NCI-H2227 treated with DMSO at 0.1 percent for 48 hours (cell line): ENCODE data around the gene RPL10.
"Not testable (repeated sequence)": the region's sequence is repeated elsewhere in the genome, so short reads cannot be mapped to it uniquely, and the experiment has no call there.

ENCODE experiments used
- DNase-seq: peaks from one replicate; lab custom pipeline; 2025; lab: John Stamatoyannopoulos, UW

Gene RPL10

GRCh38 chrX:154378059-154378798, 19.9 kb upstream of the RPL10 start:
- no peak for DNase-seq

DNA sequence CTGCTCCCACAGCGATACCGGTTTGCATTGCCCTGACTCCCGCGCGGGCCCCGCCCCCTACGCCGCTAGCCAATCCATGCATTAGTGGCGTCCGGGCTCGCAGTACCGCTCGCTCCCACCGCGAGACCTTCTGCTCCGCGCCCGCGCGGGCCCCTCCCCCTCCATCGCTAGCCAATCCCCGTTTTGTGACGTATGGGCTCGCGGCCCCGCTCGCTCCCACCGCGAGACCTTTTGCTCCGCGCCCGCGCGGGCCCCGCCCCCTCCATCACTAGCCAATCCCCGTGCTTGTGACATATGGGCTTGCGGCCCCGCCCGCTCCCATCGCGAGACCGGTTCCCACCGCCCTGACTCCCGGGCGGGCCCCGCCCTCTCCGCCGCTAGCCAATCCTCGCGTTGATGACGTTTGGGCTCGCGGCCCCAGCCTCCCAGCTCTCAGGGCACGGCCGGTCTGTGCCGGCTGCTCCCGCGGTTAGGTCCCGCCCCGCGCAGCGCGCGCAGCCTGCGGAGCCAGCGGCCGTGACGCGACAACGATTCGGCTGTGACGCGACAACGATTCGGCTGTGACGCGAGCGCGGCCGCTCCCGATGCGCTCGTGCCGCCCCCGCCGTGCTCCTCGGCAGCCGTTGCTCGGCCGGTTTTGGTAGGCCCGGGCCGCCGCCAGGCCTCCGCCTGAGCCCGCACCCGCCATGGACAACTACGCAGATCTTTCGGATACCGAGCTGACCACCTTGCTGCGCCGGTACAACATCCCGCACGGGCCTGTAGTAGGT, 19.2 kb upstream of the RPL10 start, which contains the start of gene EMD:
EMD (plus strand) TSS at position 497 of the 770 bp plus-strand sequence; CDS start at position 687, 190 bp downstream.
- DNase-seq: peak; percentile 100

DNA sequence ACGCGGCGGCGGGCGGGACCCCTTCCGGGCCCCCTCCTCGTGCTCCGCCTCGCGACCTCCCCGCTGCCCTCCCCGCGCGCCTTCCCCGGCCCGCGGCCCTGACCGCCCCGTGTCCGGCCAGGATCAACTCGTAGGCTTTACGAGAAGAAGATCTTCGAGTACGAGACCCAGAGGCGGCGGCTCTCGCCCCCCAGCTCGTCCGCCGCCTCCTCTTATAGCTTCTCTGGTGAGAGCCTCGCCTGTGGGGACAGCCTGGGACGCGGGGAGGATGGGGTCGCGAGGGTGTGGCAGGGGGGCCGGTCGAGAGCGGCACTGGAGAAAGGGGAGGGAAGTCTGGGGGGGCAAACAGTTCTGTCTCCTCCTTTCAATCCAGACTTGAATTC, 18.6 kb upstream of the RPL10 start:
- no peak for DNase-seq

DNA sequence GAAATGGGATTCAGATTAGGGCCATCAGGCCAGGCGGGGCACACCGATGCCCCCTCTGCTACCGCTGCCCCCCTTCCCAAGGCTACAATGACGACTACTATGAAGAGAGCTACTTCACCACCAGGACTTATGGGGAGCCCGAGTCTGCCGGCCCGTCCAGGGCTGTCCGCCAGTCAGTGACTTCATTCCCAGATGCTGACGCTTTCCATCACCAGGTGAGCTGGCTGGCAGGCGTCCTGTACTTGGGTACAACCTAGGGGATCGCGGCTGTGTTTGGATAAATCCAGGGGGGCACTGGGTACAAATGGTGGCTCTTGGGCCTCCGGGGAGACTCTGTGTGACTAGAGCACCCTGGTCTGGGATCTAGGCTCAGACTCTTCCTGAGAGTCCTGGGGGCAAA, 18.0 kb upstream of the RPL10 start:
- DNase-seq: no peak

- DNase-seq: no peak
Measured at GRCh38 chrX:154380787-154381186, 17.4 kb upstream of the RPL10 start.

DNA sequence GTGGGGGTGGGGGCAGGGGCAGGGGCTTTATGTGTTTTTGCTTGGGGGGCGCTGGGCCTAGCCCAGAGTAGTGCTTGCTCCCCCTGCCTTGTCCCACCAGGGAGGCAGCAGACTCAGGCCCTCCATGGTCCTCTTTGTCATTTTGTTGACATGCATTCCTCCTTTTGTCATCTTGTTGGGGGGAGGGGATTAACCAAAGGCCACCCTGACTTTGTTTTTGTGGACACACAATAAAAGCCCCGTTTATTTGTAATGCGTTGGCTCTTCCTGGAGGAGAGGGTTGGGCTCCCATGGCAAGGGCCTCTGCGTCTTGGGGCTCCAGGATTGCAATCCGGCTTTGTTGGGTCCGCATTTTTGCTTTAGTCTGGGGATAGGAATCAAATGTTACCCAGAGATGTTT, 16.9 kb upstream of the RPL10 start:
- DNase-seq: no peak

DNA sequence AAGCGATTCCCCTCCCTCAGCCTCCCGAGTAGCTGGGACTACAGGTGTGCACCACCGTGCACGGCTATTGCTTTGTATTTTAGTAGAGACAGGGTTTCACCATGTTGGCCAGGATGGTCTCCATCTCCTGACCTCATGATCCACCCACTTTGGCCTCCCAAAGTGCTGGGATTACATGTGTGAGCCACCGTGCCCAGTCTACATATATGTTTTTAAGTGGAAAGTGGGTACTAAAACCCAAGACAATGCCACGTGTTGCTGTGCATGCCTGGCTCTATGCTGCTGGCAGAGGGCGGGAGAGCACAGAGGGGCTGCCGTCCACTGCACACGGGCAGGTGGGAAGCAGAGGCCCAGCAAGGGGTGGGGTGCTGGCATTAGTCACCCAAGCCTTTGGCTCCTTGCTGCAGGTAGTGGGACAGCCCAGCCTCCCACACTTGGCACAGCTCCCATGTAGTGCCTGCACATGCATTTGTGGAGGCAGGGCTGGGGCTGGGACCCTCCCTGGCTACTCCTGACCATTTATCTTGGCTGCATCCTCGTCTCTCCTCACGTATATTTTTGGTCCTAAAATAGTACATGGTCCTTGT, 15.6 kb upstream of the RPL10 start:
- no peak for DNase-seq

DNA sequence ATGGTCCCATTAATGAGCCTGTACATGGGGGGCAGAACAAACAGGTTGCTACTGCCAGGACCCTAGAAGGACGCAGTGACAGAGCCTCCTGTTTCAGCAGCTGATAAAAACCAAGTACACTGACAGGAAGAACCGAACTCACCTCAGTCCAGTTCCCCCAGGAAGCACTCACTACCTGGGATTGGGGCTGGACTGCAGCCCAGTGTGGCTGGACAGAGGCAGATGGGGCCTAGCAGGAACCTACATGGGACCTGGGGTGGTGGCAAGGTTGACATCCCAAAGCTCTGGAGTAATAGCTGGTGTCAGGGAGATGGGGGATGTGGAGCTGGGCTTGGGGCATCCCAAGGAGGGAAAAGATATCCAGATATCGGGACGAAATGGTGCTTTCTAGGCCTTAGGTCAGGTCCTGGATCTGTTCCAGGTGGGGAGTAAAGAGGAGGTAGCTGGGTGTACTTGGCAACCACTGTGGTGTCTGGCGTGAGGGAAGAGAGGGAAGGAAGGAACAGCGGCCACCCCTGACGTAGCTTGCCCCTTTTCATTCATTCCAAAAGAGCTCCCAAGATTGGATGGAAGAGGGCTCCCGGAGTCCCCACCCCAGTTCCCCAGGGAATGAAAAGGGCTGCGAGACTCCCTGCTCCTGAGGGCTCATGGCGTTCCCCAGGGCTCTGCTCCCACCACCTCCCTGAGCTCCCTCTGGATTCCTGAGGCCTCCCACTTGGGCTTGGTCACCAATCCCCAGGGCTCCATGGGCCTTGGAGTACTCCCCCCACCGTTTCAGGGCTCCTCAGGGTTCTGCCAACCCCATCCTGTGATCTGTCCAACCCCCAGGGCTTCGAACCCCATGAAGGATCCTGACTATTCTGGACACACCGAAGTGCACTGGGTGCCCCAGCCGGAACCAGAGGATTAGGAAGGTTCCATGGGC, 14.6 kb upstream of the RPL10 start:
- no peak for DNase-seq

GRCh38 chrX:154384284-154384892, 13.8 kb upstream of the RPL10 start:
- DNase-seq: no peak

DNA sequence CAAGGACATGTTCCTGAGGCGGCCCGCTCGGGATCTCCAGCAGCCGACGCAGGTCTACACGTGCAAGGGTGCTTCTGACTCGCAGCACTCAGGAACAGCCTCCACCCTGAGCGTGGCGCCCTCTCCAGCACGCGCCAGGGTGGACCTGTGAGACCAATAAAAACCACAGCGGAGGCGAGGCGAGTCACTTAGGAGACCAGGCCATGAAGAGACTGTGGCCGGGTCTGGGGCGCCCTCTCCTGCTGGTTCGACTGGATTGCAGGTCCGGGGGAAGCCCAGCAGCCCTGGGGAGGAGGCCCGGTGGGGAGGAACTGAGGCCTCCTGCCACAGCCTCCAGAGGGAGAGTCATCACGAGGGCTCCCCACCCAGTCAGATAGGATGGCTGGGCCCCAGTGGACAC, 10.1 kb upstream of the RPL10 start:
- not testable (repeated sequence) for DNase-seq

GRCh38 chrX:154388649-154389048, 9.5 kb upstream of the RPL10 start:
- not testable (repeated sequence) for DNase-seq

DNA sequence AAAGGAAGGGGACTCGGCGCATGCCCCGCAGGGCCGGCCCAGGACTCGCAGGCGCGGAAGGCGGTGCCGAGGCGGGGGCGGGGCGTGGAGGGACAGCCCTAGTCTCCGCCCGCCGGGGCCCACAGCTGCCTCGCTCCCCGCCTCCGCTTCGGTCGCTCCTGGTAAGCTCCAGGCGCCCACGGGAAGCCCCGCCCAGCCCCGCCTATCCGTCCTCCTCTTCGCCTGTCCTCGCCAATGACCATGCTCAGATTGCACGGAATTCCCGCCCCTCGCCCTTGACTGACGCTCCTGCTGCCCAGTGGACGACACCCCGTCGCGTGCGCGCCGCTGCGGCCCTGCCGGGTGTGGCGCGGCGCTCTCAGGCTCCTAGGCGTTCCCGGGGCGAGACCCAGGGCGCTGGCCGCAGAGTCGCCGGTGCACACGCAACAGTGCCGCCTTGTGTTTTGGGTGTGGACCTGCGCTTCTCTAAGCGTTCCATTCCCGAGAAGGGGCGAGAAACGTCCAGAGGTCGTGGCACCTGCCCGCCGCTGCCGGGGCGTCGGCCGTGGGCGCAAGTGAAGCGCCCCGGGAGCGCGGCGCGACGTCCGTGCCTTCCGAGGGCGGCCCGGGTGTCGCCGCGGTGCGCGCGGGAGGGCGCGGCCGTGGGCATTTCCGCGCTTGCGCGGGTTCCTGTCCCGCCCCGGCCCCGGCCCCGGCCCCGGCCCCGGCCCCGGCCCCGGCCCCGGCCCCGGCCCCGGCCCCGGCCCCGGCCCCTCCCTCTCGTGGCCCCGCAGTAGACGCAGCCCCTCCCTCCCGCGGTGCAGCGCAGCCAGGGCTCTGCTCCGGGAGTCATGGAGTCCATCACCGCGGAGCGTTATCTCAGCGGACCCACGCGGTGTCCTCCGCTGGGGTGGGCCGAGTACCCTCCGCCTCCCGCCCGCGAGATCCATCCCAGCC, 8.1 kb upstream of the RPL10 start:
- not testable (repeated sequence) for DNase-seq

- DNase-seq: not testable (repeated sequence)
Measured at GRCh38 chrX:154396363-154396762, 1.8 kb upstream of the RPL10 start.

DNA sequence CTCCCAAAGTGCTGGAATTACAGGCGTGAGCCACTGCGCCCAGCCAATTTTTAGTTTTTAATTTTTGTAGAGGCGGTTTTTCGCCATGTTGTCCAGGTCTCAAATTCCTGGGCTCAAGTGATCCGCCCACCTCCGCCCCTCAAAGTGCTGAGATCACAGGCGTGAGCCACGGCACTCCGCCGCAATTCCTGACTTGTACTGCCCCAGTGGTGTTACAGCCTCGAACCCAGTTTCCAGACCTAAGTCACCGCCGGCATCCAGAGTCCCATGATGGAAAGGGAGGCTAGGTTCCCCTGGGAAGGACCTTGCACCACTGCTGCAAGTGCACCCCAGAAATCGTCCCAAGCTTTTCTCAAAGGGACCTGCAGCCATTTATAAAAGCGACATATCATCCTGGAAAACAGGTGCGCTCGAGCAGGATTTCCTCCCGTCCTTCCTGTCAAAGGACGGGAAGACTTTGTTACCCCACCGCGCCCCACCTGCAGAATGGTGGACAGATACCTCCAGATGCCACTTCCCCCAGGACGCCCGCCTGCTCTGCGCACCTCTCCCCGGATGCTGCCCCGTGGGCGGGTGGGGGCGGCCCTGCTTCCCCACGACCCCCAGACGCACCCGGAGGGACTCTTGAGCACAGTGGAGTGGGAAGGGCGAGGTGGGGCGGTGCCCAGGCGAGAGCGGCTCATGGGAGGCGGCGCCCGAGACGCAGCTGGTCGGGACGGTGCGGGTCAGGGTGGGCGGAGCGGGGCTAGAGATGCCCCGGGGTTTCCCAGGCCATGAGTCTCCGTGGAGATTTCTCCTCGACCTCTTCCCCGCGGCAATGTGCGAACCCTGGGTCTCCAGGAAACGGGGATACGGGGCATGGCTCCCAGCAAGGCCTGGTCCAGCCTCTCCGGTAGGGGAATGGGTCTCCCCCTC, 947 bp upstream of the RPL10 start:
- peak; percentile 62 for DNase-seq

- DNase-seq: peak; percentile 65
Measured at GRCh38 chrX:154398668-154399526, 720 bp downstream of the RPL10 start.

DNA sequence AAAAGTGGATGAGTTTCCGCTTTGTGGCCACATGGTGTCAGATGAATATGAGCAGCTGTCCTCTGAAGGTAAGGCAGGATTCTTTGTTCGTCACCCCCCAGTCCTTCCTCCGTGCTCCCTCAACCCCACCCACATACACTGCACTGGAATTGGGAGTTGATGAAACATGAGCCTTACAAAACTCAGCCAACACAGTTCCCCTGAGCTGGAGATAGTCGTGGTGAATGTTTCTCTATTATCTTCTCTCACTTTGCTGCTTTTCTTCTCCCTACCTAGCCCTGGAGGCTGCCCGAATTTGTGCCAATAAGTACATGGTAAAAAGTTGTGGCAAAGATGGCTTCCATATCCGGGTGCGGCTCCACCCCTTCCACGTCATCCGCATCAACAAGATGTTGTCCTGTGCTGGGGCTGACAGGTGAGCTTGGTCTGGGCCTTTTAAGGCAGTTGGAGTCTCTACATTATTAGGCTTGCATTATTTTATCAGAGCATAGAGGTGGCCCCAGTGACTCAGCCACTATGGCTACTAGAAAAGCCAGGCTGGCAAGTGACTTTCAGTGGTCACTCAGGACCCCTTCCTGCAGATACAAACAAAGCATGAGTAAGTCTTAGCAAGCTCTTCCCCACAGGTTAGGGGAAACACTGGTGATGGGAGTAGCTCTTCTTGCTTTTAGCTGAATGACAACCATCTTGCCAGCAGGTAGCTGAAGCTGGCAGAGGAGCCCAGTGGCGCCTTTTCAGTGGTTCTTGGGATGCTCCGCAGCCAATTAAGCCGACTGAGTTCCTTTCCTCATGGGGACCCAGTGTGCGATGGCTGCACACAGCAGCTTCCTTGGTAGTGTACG, 1.6 kb downstream of the RPL10 start:
- DNase-seq: no peak

DNA sequence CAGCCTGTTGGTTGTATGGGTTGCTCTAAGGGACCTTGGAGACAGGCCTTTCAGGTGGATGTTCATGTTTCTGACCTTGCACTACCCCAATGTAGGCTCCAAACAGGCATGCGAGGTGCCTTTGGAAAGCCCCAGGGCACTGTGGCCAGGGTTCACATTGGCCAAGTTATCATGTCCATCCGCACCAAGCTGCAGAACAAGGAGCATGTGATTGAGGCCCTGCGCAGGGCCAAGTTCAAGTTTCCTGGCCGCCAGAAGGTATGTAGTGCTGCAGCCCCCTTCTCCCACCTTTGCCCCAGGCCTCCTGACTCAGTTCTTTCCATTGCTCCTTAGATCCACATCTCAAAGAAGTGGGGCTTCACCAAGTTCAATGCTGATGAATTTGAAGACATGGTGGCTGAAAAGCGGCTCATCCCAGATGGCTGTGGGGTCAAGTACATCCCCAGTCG, 2.2 kb downstream of the RPL10 start:
- DNase-seq: not testable (repeated sequence)
